HG02884 (cell line): ENCODE results near the gene IL17B.
"Not testable (repeated sequence)": the region's sequence is repeated elsewhere in the genome, so short reads cannot be mapped to it uniquely, and the experiment has no call there.

ENCODE experiments used
- ATAC-seq: cut with Tn5 transposase; IDR thresholded peaks from one replicate; pipeline ENCODE4 v1.9.1; 2021; ENCODE audit warnings: mild to moderate bottlenecking, moderate library complexity; ENCODE audit not compliant: unreplicated experiment

IL17B gene

GRCh38 chr5:149403923-149404745, 25.0 kb upstream of the IL17B start:
- no peak for ATAC-seq

- no peak for ATAC-seq
Observed at GRCh38 chr5:149402291-149402690, 23.2 kb upstream of the IL17B start.

GRCh38 chr5:149401051-149401450, 22.0 kb upstream of the IL17B start:
- no peak for ATAC-seq

- ATAC-seq, result no peak
Observed at GRCh38 chr5:149400304-149400703, 21.2 kb upstream of the IL17B start.

DNA sequence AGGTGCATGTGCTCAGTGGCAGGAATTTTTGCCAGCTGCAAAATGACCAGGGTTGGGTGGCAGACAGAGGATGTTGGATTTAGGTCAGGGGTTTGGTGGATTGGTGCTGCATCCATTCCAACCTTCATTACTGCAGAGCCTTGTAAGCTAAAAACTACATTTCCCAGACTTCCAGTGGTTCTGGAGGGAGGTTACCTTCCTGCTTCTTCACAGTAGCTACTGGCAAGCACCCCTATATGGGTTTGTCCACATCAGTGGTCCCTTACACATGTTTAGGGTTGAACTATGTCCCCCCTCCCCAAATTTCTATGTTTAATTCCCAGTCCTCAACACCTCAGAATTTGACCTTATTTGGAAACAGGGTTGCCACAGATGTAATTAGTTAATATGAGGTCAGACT, 20.7 kb upstream of the IL17B start:
- ATAC-seq, result no peak

DNA sequence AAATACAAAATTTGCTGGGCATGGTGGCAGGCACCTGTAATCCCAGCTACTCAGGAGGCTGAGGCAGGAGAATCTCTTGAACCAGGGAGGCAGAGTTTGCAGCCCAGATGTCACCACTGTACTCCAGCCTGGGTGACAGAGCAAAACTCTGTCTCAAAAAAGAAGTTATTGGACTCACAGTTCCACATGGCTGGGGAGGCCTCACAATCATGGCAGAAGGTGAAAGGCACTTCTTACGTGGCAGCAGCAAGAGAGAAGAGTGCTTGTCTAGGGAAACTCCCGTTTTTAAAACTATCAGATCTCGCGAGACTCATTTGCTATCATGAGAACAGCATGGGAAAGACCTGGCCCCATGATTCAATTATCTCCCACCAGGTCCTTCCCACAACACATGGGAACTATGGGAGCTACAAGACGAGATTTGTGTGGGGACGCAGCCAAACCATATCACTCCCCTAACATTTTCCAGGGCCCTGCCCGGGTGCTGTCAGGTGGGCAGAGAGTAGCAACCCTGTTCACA, 19.7 kb upstream of the IL17B start:
- ATAC-seq, result not testable (repeated sequence)

DNA sequence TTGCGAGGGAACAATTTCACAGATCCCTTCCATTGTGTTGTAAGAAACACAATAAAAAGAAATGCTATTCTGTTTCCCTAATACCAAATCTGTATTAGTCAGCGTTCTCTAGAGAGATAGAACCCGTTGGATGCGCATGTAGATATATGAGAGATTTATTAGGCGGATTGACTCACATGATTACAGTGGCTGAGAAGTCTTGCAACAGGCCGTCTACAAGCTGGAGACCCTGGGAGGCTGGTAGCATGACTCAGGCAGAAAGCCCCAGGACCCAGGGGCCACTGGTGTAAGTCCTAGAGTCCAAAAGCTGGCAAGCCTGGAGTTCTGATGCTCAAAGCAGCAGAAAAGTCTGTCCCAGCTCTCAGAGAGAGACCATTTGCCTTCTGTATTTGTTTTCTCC, 18.4 kb upstream of the IL17B start:
- no peak for ATAC-seq

DNA sequence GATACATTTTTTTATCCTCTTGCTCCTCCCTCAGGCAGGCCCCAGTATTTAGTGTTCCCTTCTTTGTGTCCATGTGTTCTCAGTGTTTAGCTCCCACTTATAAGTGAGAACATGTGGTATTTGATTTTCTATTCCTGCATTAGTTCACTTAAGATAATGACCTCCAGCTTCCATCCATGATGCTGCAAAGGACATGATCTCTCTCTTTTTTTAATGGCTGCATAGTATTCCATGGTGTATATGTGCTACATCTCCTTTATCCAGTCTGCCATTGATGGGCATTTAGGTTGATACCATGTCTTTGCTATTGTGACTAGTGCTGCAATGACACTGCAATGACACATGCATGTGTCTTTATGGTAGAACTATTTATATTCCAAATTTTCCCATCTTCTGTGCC, 15.9 kb upstream of the IL17B start:
- not testable (repeated sequence) for ATAC-seq

GRCh38 chr5:149392718-149393117, 13.6 kb upstream of the IL17B start:
- ATAC-seq, result no peak

DNA sequence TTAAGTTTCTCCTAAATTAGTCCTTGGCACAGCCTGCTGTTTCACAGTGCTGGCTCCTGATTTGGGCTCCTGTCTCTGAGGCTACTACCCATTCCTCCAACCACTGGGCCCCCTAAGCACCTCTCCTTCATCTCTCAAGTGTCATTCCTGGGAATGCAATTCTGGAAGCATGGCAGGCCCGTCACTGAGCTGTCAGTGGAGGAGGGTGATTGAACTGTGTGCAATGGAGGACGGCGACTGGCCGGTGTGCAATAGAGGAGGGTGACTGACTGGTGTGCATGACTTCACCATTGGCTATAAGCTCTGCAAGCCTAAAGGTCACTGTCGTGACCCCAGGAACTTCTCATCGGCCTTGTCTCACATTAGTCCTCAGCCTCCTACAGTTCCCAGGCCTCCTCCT, 12.4 kb upstream of the IL17B start:
- ATAC-seq, result no peak

DNA sequence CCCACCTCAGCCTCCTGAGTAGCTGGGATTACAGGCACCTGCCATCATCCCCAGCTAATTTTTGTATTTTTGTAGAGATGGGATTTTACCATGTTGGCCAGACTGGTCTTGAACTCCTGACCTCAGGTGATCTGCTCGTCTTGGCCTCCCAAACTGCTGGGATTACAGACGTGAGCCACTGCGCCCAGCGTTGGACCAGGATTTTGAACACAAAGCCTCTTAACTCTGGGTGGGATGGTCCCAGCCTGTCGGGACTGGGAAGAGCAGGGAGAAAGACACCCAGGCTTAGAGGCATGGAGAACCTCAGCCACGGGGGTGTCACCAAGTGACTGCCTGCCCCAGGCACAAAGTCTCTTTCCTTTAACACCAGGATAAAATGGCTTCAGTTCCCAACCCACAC, 12.0 kb upstream of the IL17B start:
- not testable (repeated sequence) for ATAC-seq

DNA sequence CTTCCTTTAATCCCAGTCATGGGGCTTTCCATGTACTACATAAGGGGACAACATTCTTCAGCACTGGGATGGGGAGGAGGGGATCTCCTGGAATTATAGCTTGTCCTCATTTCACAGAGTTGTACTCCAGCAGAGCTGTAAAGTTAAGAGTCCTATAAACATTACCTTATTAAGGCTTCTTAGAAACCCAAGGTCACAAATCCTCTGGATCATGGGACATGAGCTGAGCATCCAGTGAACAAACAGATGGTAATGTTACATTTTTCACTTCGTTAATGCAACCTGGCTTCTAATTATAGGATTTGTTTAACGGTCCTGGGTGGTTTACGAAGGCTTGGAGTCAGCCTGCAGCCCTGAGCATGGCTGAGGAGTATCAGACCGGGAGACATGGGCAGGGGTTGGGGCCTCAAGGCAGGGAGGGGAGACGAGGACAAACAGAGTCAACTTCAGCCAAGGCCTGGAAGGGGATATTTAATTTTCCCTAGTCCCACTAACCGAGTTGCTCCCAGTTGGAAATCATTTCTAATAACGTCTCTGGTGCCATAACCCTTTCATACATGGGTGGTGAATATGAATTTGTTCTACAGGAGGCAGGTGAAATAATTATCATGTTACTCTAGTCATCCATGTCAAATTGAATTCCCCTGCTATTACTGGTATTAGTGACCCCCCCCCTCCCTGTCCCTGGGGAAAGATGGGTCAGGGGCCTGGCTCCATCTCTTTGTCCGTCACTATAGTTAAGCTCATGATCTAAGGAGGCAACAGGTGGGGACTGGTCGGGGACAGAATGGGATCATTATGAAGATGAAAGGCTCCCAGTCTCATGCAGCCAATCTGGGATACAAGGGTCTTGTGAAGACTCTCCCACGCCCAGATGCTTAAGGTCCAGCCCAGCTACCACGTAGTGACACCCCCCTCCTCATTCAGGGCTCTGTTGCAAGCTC, 10.7 kb upstream of the IL17B start:
- ATAC-seq, result no peak

- ATAC-seq, result no peak
Observed at GRCh38 chr5:149388498-149389190, 9.6 kb upstream of the IL17B start.

DNA sequence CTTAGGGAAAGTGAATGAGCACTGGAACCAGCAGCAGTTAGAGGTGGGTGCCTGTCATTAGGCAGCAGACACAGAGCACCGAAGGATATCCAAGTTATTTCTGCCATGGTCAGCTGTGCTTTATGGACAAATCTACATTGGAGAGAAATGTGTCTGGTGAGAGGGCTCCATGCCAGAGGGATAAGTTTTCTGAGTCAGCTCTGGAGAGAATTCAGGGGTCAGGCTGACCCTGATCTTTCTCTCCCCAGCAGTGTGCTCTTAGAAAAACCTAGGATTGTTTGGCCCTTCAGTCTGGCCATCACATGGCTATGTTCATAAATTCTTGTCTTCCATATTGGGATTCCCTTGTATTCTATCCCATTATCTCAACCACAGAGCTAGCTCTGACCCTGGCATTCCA, 8.9 kb upstream of the IL17B start:
- ATAC-seq, result no peak

DNA sequence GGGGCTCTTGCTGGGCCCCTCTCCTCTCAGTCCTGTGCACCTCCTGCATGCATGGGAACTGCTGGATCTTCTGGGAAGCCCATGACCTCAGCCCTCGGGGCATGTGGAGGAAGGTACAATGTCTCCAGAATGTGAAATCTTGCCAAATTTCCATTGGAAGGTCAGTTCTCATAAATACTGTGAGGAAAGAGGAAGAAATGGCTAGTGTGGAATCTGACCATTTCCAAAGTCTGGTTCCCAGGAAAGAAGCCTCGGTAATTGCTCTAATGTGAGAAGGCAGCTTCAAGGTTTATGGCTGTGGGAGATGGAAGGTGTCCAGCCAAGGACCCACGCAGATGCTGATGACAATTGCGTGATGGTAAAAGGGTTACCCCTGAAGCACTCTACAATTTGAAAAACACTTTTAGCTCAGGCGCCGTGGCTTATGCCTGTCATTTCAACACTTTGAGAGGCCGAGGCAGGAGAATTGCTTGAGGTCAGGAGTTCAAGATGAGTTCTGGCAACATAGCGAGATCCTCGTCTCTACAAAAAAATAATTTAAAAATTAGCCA, 8.1 kb upstream of the IL17B start:
- no peak for ATAC-seq

GRCh38 chr5:149386166-149386565, 7.1 kb upstream of the IL17B start:
- ATAC-seq, result no peak

- ATAC-seq, result no peak
Observed at GRCh38 chr5:149383399-149383798, 4.3 kb upstream of the IL17B start.

DNA sequence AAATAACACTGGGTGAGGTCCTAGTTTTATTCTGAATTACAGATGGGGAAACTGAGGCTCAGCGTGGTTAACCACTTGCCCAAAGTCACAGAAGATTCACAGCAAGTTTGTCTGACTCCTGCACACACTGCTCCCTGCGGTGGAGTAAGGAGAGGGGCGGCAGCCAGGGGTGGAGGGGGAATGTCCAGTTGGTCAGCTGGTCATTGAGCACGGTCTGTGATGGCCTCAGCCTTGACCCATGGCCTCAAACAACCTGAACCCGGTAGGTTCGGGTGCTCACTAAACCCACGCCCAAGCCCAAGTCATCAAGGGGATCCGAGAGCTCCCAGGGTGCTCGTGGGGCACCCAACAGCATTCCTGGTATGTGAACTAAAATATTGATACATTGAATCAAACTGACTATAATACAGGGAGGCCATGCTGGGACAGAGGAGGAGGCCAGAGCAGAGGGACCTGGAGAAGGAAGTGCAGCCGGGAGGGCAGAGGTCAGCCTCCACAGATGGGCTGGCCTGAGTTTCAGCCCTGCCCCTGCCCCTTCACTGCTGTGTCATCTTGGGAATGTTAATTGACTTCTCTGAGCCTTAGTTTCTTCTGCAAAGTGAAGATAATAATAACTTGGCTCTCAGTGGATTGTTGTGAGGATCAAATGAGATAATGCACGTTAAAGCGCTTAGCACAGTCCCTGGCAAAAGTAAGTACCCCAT, 3.6 kb upstream of the IL17B start:
- ATAC-seq, result no peak

GRCh38 chr5:149381986-149382338, 2.9 kb upstream of the IL17B start:
- ATAC-seq, result peak; percentile 55

GRCh38 chr5:149381261-149381985, 2.3 kb upstream of the IL17B start:
- ATAC-seq, result no peak
